Epithelial cell of prostate (primary cell): ENCODE measurements around the gene SYNPO2.
A peak's percentile ranks its signal among the peaks of the same experiment; 100 is the strongest.

ENCODE experiments used
- DNase-seq: peaks from one replicate; pipeline ENCODE4 v3.0.0-alpha.2; 2011; ENCODE audit warnings: low read depth, low spot score
- H3K27ac ChIP-seq: fragments of 450-650 bp; 2 replicates; pipeline ENCODE4 v1.5.1; 2017; ENCODE audit warnings: mild to moderate bottlenecking

The SYNPO2 gene

GRCh38 chr4:118879409-118879808 is 9.2 kb upstream of the SYNPO2 start:
- DNase-seq = no peak
- H3K27ac ChIP-seq = no peak overlapping the region

DNA sequence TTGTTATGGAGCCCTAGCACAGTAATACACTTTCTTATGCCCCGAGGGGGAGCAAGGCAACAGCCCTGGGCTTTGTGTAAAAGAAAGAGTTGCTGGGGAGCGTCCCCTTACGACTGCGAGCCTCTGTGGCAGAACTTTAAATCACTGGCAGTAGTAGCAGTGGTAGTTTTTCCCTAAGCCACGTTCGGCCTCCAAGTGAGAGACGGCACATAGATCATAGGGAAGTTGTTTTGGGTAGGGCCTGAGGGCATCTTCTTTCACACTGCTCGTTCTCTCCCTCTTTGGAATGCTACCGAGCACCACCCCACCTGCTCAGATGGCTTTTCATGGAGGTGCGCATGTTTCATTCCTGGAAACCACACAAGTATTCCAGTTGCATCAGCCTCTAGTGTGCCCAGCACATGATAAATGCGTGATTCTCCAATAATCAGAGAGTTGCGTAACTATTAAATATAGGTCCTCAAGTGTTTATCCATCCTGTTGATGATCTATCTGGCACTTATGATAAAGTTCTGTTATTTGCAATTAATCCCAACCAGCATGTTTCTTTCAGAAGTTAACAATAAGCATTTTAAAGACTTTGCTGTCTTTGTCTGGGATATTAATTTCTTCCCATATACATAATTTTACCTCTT is 7.0 kb upstream of the SYNPO2 start:
- no peak for DNase-seq
- no peak overlapping the region for H3K27ac ChIP-seq

DNA sequence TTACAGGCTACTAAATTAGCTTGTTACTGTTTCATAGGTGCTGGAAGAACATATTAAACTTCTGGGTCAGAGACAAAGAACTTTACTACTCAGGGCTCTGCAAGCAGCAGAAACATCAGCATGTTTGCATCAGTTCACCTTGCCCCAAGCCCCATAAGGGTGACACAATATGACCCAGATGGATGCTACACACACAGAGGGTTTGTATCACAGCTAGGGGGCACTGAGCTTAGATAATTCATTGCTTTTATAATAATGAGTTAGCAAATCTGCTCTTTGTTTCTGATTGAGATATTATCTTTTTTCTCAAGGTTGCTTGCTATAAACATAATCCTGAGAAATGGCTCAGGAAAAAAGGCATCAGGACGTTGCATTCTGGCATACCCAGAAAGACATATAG is 4.8 kb upstream of the SYNPO2 start:
- H3K27ac ChIP-seq = no peak overlapping the region
- no peak for DNase-seq

DNA sequence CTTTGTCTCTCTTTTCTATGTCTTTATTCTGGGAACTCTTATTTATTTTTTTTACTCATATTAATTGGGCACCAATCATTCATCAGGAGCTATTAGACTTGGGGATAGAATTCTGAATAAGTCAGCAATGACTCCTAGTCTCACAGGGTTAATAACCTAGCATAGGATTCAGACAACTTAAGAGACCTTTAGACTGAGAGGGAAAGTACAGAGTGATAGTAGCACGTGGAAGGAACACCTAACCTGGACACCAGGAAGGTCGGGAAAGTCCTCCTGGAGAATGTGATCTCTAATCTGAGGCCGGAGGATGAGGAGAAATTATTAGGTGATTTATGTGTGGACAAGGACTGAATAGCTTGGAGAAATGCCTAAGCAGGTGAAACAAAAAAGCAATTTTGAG is 3.9 kb upstream of the SYNPO2 start:
- no peak for DNase-seq
- H3K27ac ChIP-seq = no peak overlapping the region

- no peak for DNase-seq
- no peak overlapping the region for H3K27ac ChIP-seq
These were observed 648 bp downstream of the SYNPO2 start for GRCh38 chr4:118889312-118889691.

DNA sequence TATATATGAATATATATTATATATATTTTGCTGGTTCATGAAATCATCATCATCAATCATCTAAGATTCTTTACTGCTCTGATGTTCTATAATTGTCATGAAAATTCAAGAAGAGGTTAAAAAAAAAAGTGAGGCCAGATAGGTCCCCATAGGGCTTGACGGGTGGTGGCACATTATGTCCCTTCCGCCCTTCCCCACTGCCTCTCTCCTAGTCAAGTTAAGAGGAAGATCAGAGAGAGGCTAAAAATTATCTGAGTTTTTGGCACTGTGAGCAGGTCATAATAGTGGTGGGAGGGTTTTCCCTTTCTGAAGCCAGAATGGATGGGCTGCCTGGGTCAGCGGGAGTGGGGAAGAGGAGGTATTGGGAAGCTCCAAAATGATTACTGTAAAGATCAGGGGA is 5.4 kb downstream of the SYNPO2 start:
- DNase-seq = no peak
- no peak overlapping the region for H3K27ac ChIP-seq

GRCh38 chr4:118898221-118898620 is 9.6 kb downstream of the SYNPO2 start:
- DNase-seq = no peak
- H3K27ac ChIP-seq = no peak overlapping the region

GRCh38 chr4:118898684-118899138 is 10.1 kb downstream of the SYNPO2 start:
- DNase-seq = no peak
- no peak overlapping the region for H3K27ac ChIP-seq

DNA sequence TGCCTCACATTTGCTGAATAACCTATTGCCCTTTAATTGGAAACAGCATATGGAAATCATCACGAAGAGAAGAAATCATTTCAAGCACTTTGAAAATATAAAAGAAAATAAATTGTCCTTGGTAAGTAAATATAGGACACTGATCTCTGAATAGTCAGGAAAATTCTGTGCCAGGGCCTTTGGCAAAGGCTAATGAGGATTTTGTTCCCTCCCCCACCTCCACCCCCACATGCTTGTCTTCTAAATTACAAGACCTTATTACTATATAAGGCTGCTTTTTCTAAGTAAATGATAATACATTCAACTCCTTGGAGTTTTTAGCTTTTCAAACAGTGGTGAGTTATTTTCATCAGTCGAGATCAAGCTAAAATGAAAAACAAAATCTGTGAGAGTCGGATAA is 15.8 kb downstream of the SYNPO2 start:
- no peak for DNase-seq
- no peak overlapping the region for H3K27ac ChIP-seq

GRCh38 chr4:118904935-118905334 is 16.3 kb downstream of the SYNPO2 start:
- DNase-seq = no peak
- H3K27ac ChIP-seq = no peak overlapping the region

- no peak for DNase-seq
These were observed 16.9 kb downstream of the SYNPO2 start for GRCh38 chr4:118905566-118905965.

GRCh38 chr4:118909173-118909956 is 20.7 kb downstream of the SYNPO2 start:
- DNase-seq = no peak
- H3K27ac ChIP-seq = no peak overlapping the region

More at GRCh38 chr4:118905566-118905965, 16.9 kb downstream of the SYNPO2 start:
- no peak overlapping the region for H3K27ac ChIP-seq

- DNase-seq = no peak
- H3K27ac ChIP-seq = no peak overlapping the region
These were observed 21.6 kb downstream of the SYNPO2 start for GRCh38 chr4:118910221-118910620.

DNA sequence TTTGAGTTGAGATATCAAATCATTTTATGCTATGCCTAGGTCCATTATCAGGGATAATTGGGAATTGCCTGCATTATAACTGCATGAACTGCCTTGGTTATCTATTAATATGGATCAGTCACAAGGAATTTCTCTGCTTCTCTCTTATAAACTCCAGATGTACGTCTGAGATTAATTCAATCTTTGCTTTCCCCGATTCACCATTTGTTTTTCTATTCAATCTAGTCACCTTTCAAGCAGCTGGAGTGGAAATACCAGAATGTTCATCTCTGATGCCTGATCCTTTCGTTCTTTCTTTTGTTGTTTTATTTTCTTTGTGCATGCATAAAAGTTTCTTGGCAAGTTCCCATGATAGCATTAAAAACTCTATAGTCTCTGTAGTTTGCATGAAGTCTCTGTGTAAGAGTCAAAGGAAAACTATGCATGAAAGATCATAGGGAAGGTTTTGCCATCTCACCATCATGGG is 22.6 kb downstream of the SYNPO2 start:
- H3K27ac ChIP-seq = no peak overlapping the region
- no peak for DNase-seq

DNA sequence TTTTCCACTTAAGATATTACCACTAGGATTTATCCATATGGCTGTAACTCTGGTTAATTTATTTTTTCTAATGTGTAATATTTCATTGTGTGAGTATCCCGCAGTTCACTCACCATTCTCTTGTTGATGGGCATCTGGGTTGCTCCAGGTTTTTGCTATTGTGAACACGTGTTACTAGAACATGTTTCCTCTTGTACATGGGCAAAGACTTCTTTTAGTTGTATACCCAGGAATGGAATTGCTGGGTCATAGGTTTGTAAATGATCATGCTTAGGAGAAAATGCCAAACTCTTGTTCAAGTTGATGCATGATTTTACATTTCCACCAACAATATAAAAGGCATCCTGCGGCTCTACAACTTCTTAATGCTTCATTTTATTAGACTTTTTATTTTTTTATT is 26.8 kb downstream of the SYNPO2 start:
- peak overlapping the region; percentile 35 for H3K27ac ChIP-seq
- peak; percentile 51 for DNase-seq

DNA sequence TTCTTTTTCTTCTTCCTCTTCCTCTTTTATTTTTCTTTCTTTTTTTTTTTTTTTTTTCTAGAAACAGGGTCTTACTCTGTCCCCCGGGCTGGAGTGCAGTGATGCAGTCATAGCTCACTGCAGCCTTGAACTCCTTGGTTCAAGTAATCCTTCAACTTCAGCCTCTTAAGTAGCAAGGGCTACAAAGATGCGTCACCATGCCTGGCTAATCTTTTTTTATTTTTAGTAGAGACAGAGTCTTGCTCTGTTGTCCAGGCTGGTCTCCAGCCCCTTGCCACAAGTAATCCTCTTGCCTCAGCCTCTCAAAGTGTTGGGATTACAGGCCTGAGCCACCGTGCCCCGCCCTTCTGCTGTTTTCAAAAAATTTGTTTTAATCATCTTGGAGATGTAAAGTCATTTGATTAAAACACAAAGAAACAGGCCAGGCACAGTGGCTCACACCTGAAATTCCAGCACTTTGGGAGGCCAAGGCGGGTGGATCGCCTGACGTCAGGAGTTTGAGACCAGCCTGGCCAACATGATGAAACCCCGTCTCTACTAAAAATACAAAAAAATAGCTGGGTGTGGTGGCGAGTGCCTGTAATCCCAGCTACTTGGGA is 28.1 kb downstream of the SYNPO2 start:
- no peak overlapping the region for H3K27ac ChIP-seq
- DNase-seq = no peak

- no peak overlapping the region for H3K27ac ChIP-seq
- DNase-seq = no peak
These were observed 28.9 kb downstream of the SYNPO2 start for GRCh38 chr4:118917582-118917981.

- DNase-seq = no peak
- no peak overlapping the region for H3K27ac ChIP-seq
These were observed 29.7 kb downstream of the SYNPO2 start for GRCh38 chr4:118918388-118918787.

DNA sequence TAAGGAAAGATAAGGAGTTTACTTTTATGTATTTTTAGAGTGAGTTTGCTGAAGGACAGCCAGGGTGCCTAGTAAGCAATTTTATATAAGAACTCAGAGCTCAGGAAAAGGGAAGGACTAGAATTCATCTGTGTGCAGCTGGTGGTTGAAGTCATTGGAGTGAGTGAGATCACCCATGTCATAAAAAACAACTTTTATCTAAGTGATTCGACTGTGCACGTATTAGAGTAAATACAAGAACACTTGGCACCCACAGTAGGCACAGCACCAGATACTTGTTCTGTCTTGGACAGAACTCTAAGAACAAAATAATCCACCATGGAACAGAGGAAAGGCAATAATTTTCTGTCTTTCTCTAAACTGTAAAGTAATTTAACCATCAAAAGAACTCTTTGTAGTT is 31.6 kb downstream of the SYNPO2 start:
- no peak overlapping the region for H3K27ac ChIP-seq
- no peak for DNase-seq

- no peak for DNase-seq
- no peak overlapping the region for H3K27ac ChIP-seq
These were observed 33.1 kb downstream of the SYNPO2 start for GRCh38 chr4:118921786-118922185.

GRCh38 chr4:118923891-118924290 is 35.2 kb downstream of the SYNPO2 start:
- no peak overlapping the region for H3K27ac ChIP-seq
- no peak for DNase-seq
